ENCODE results near the gene LUZP1.

DNA sequence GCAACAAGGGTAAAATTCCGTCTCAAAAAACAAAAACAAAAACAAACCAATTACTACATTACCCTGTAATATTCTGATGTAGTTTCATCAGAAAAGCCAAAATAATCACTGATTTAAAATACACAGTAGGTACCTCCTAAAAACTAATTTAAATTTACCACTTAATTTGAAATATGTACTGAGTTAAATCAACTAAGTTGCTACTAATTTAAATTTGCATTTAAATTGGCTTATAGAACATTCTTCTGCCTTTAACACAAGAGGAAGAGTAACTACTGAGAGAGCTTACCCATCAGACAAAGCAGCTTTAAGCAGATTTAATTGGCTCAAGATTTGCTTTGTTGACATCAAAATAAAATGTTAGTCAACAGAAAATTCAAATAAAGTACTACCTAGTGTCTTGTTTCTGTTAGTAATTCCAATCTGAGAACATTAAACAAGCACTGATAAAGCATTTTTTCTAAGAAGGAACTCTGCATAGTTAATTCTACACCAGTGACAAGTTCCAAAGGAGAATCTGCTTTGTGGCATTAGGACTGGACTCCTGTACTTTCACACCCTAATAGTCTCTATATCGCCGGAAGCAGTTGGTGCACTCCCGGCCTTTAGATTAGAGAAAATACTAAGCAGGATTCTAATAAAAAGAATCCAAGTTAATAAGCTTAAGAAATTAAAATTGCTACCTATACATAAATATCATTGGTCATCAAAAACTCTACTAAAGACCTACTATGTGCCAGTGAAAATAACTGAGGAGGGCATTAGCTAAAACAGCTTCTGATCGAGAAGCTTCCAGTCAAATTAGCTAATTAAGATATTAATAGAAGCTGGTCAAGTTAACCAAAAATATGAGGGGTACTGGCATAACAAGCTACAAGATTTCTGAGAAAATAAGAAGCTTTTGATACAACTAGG lies 8.4 kb downstream of the LUZP1 start:
- TF ChIP-seq CTCF (IDR thresholded peaks at IDR 0.05), result no peak
- no peak for TF ChIP-seq EP300 (IDR thresholded peaks at IDR 0.05)
- no peak for TF ChIP-seq POLR2A (IDR thresholded peaks at IDR 0.05)
- no peak for TF ChIP-seq POLR2AphosphoS5 (IDR thresholded peaks at IDR 0.05)

Measured in suprapubic skin (tissue), 4 donors.